ENCODE measurements around the gene SORCS2.

DNA sequence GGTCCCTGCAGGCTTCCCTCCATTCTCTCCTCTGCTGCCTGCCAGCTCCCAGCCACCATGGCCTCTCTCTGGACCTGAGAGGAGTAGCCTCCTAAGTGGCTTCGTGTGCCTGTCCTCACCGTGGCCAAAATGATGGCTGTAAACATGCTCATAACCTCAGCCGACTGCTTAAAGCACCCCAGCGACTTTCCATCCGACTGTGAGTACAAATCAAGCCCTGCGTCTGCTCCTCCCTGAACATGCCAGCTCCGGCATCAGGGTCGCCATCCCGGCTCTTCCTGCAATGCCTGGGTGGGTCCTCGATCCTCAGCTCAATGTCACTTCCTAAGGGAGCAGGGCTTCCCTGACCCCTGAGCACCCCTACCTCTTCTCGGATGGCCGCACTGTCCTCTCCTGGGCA lies 3.3 kb upstream of the SORCS2 start:
- TF ChIP-seq, protein P1, sequence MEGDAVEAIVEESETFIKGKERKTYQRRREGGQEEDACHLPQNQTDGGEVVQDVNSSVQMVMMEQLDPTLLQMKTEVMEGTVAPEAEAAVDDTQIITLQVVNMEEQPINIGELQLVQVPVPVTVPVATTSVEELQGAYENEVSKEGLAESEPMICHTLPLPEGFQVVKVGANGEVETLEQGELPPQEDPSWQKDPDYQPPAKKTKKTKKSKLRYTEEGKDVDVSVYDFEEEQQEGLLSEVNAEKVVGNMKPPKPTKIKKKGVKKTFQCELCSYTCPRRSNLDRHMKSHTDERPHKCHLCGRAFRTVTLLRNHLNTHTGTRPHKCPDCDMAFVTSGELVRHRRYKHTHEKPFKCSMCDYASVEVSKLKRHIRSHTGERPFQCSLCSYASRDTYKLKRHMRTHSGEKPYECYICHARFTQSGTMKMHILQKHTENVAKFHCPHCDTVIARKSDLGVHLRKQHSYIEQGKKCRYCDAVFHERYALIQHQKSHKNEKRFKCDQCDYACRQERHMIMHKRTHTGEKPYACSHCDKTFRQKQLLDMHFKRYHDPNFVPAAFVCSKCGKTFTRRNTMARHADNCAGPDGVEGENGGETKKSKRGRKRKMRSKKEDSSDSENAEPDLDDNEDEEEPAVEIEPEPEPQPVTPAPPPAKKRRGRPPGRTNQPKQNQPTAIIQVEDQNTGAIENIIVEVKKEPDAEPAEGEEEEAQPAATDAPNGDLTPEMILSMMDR (optimal IDR thresholded peaks at IDR 0.05 in 1 of 3, IDR thresholded peaks at IDR 0.05 in 1 of 3, conservative IDR thresholded peaks at IDR 0.05 in 1 of 3; ENCODE audit: extremely low read depth in 1 of 3, insufficient read depth in 2 of 3, low read length in 3 of 3), result no peak
- TF ChIP-seq EZH2 (IDR thresholded peaks at IDR 0.05; ENCODE audit: low read length), result no peak

Measured in keratinocyte (primary cell).